HEK293 (cell line): Measurements from ENCODE around the gene UXS1.

Source experiments
- CTCF ChIA-PET: fragments of 350-600 bp; formaldehyde crosslinking; extraction: SDS; loops from one replicate; lab custom pipeline; 2021; ENCODE audit warnings: antibody characterized with exemption; lab: Yijun Ruan, JAX
- POLR2A ChIA-PET: fragments of 300-600 bp; formaldehyde crosslinking; extraction: SDS; loops from one replicate; lab custom pipeline; 2020; ENCODE audit warnings: antibody characterized with exemption, inconsistent platforms; lab: Yijun Ruan, JAX
- H3K27ac ChIP-seq: fragments of 200-500 bp; sonication (Bioruptor generic); 2 replicates; pipeline ENCODE4 v1.5.1; 2014; ENCODE audit warnings: low read depth, low read length, control low read depth, inconsistent platforms; ENCODE audit errors: extremely low read depth
- H3K36me3 ChIP-seq, 2 experiments: fragments of 200-500 bp in 1 of 2; sonication (Bioruptor generic) in 1 of 2; 1 replicate in 1 of 2; 2 replicates in 1 of 2; pipeline ENCODE4 v1.5.1; 2014 to 2017; ENCODE audit warnings: inconsistent platforms in 2 of 2, low read length in 2 of 2; ENCODE audit not compliant: control insufficient read depth in 2 of 2, insufficient read depth in 1 of 2
- H3K4me1 ChIP-seq: fragments of 200-500 bp; sonication (Bioruptor generic); 2 replicates; pipeline ENCODE4 v1.5.1; 2014; ENCODE audit warnings: mild to moderate bottlenecking, low read length, inconsistent platforms; ENCODE audit not compliant: control insufficient read depth, insufficient read depth
- H3K4me3 ChIP-seq: 2 replicates; pipeline ENCODE4 v1.5.1; 2011; ENCODE audit warnings: low read depth, mild to moderate bottlenecking, control low read depth, low read length, moderate library complexity
- H3K9me3 ChIP-seq: fragments of 200-500 bp; sonication (Bioruptor generic); 2 replicates; pipeline ENCODE4 v1.5.1; 2014; ENCODE audit warnings: low read depth, low read length, inconsistent platforms; ENCODE audit not compliant: control insufficient read depth, insufficient read depth
- ATF2 ChIP-seq: fragments of 450-650 bp; formaldehyde crosslinking; IDR thresholded peaks from 2 replicates; pipeline ENCODE4 v1.5.1; 2016; ENCODE audit warnings: missing biosample characterization, missing genetic modification characterization, low read depth
- KLF9 ChIP-seq: fragments of 450-650 bp; formaldehyde crosslinking; IDR thresholded peaks from 2 replicates; pipeline ENCODE4 v1.5.1; 2016; ENCODE audit warnings: missing biosample characterization, missing genetic modification characterization, low read depth
- OSR2 ChIP-seq: fragments of 450-650 bp; formaldehyde crosslinking; IDR thresholded peaks from 2 replicates; pipeline ENCODE4 v1.5.1; 2016; ENCODE audit warnings: missing biosample characterization, missing genetic modification characterization
- PRDM10 ChIP-seq: fragments of 450-650 bp; formaldehyde crosslinking; IDR thresholded peaks from 2 replicates; pipeline ENCODE4 v1.5.1; 2016; ENCODE audit warnings: missing biosample characterization, missing genetic modification characterization
- SETDB1 ChIP-seq: IDR thresholded peaks from one replicate; pipeline ENCODE4 v1.6.1; 2017; ENCODE audit warnings: mild to moderate bottlenecking, low read length, moderate library complexity, mixed read lengths; ENCODE audit not compliant: insufficient read length
- WT1 ChIP-seq: fragments of 450-650 bp; formaldehyde crosslinking; IDR thresholded peaks from 2 replicates; pipeline ENCODE4 v1.5.1; 2016; ENCODE audit warnings: missing biosample characterization, missing genetic modification characterization
- ZEB2 ChIP-seq: fragments of 450-650 bp; formaldehyde crosslinking; IDR thresholded peaks from 2 replicates; pipeline ENCODE4 v1.5.1; 2016; ENCODE audit warnings: missing biosample characterization, missing genetic modification characterization
- ZIC2 ChIP-seq: fragments of 450-650 bp; formaldehyde crosslinking; IDR thresholded peaks from 2 replicates; pipeline ENCODE4 v1.5.1; 2016; ENCODE audit warnings: missing biosample characterization, missing genetic modification characterization
- ZNF133 ChIP-seq: fragments of 450-650 bp; formaldehyde crosslinking; IDR thresholded peaks from 2 replicates; pipeline ENCODE4 v1.5.1; 2016; ENCODE audit warnings: missing biosample characterization, missing genetic modification characterization
- ZNF2 ChIP-seq: fragments of 450-650 bp; formaldehyde crosslinking; IDR thresholded peaks from 2 replicates; pipeline ENCODE4 v1.5.1; 2016; ENCODE audit warnings: missing biosample characterization, missing genetic modification characterization
- ZNF239 ChIP-seq: fragments of 450-650 bp; formaldehyde crosslinking; IDR thresholded peaks from 2 replicates; pipeline ENCODE4 v1.5.1; 2016; ENCODE audit warnings: missing biosample characterization, missing genetic modification characterization
- ZNF391 ChIP-seq: fragments of 450-650 bp; formaldehyde crosslinking; IDR thresholded peaks from 2 replicates; pipeline ENCODE4 v1.5.1; 2016; ENCODE audit warnings: low read depth, missing biosample characterization, missing genetic modification characterization, borderline replicate concordance
- ZNF426 ChIP-seq: fragments of 450-650 bp; formaldehyde crosslinking; IDR thresholded peaks from 2 replicates; pipeline ENCODE4 v1.5.1; 2017; ENCODE audit warnings: missing biosample characterization, missing genetic modification characterization, mild to moderate bottlenecking, inconsistent platforms, moderate library complexity
- ZNF639 ChIP-seq: fragments of 450-650 bp; formaldehyde crosslinking; IDR thresholded peaks from 2 replicates; pipeline ENCODE4 v1.5.1; 2016; ENCODE audit warnings: missing biosample characterization, missing genetic modification characterization

UXS1 gene

DNA sequence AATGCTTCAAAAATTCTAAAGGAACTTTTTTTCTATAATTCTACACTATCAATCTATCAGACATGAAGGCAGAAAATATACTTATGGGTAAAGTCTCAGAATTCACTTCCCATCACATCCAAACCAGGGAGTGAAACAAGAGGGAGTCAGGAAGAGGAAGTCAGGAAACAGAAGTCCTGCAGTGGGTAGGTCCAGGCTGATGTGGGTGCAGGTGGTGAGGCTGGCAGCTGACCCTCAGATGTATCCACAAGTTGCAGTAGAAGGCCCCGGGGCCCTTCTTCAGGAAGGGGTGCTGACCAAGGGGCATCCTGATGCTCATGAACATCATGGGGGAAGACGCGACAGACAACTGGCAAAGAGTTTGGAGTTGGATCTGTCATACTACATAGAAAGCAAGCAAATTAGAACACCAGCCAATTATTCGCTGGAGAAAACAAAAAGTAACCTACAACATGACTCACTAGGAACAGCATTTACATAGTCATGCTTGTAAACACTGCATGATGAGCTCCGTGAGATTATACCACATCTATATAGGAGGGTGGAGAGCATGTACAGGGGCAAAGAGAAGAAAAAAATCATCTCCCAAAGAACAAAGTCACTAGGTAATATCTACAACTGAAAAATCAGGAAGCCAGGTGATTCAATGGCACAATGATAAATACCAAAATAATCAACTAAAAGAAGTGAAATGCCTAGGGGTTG lies 4.2 kb downstream of the UXS1 start:
- ChIA-PET CTCF (no interaction called here), POLR2A (no interaction called here)
- H3K36me3 ChIP-seq: peaks cover 0 to 7% of the 10 kb centered on the region in 2 experiments; a peak in 1 of 3 replicates
- H3K9me3 ChIP-seq: no peaks in the 10 kb centered on the region
- peaks cover 4% of the 10 kb centered on the region; the same call in 1 of the 2 replicates for H3K4me1 ChIP-seq
- H3K27ac ChIP-seq: no peak overlapping the region
- H3K4me3 ChIP-seq: no peak overlapping the region
- TF ChIP-seq ZNF133 (tag by site-specific recombination) (no peak), PRDM10 (tag by site-specific recombination) (peak; percentile 68), KLF9 (no peak)

DNA sequence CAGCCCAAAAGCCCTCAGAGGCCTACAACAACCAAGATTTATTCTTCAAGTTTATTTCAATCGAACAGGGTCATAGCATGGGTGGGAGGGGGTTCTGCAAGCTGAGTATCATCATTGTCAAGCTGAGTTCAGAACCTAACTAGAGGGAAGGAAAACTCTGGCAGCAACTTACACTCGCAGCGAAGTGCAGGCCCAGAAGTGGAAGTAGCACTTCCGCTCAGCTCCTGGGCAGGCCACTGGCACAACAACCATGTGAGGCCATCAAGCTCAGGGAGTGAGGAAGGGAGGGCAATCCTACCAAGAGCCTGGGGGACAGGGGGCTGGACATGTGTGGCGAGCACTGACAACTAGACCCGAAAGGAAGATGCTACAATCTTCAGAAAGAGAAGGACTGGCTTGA lies 4.8 kb downstream of the UXS1 start:
- Histone ChIP-seq H3K27ac (no peak overlapping the region), H3K4me1 (peaks cover 3% of the 10 kb centered on the region; the same call in 1 of the 2 replicates), H3K4me3 (no peak overlapping the region), H3K36me3 (peaks cover 0 to 7% of the 10 kb centered on the region in 2 experiments; a peak in 1 of 3 replicates), H3K9me3 (no peaks in the 10 kb centered on the region)
- ChIA-PET POLR2A (no interaction called here), CTCF (no interaction called here)
- TF ChIP-seq ZIC2 (tag by site-specific recombination): peak; percentile 22; the same call in 1 of the 2 replicates
- no peak for TF ChIP-seq ZNF239 (tag by site-specific recombination)
- peak; percentile 48 for TF ChIP-seq OSR2 (tag by site-specific recombination)
- no peak for TF ChIP-seq ZEB2 (tag by site-specific recombination)

GRCh38 chr2:106187273-106187891 lies 6.7 kb downstream of the UXS1 start:
- Histone ChIP-seq H3K4me1 (no peaks in the 10 kb centered on the region; the same call in 1 of the 2 replicates), H3K36me3 (peaks cover 0 to 7% of the 10 kb centered on the region in 2 experiments; a peak in 1 of 3 replicates), H3K27ac (no peak overlapping the region), H3K9me3 (no peaks in the 10 kb centered on the region), H3K4me3 (no peak overlapping the region)
- no peak for TF ChIP-seq WT1
- no peak for TF ChIP-seq ZNF391 (tag by site-specific recombination)
- TF ChIP-seq ZNF2 (tag by site-specific recombination): no peak
- TF ChIP-seq ZNF639 (tag by site-specific recombination): no peak
- TF ChIP-seq ZNF426: no peak
- TF ChIP-seq ATF2 (tag by site-specific recombination): no peak
- TF ChIP-seq SETDB1: no peak
- POLR2A ChIA-PET: no interaction called here
- CTCF ChIA-PET: no interaction called here
